GM18502 (cell line): ENCODE measurements around the gene CCSER2.
A peak's percentile ranks its signal among the peaks of the same experiment; 100 is the strongest.
"Not testable (repeated sequence)": the region's sequence is repeated elsewhere in the genome, so short reads cannot be mapped to it uniquely, and the experiment has no call there.

ENCODE experiments used
- ATAC-seq: cut with Tn5 transposase; IDR thresholded peaks from one replicate; pipeline ENCODE4 v1.9.1; 2021; ENCODE audit warnings: mild to moderate bottlenecking; ENCODE audit not compliant: unreplicated experiment, poor library complexity

CCSER2 gene

DNA sequence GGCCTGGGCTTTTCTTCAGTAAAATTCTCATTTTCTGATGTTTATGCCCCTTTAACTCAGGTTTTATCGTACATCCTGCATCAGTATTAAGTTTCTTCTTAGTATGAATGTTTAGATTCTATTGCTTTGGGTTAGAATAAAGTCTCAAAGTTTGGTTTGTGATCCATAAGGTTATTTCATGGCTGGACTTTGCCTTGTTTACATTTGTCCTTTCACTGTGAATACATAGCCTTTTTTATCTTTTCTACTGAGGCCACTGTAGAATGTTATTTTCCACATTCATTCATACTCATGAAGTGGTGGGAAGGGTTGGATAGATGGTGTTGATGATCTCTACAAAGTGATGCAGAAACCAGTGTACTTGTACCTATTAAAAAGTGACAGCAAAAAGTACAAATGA is 59.8 kb downstream of the CCSER2 start:
- ATAC-seq = no peak

DNA sequence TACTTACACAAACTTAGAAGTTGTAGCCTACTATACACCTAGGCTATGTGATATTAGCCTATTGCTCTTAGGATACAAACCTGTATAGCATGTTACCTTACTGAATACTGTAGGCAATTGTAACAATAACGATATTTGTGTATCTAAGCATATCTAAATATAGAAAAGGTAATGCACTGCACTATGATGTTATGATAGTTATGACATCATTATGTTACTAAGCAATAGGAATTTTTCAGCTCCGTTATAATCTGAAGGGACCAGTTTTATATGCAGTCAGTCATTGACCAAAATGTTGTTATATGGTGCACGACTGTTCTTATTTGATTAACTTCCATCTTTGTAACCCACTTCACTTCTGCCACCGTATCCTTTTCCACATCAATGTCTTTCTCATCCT is 62.0 kb downstream of the CCSER2 start:
- no peak for ATAC-seq

- ATAC-seq = no peak
These were observed 62.9 kb downstream of the CCSER2 start for GRCh38 chr10:84391326-84391725.

DNA sequence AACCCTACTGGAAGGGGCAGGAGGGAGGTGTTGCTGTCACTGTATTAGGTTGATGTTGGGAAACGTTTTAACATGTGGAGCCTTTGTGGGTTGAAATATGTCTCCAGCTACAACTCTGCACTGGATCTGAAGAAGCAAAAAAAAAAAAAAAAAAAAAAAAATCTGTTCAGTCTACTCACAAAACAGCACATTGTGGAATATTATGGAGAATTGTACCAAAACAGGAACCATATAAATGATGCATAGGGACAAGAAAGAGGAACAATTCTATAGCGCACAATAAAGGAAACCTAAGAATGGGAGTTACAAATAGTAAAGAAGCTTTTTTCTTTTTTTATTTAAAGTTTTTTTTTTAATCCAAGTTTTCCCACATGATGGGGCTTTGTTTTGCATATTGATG is 63.8 kb downstream of the CCSER2 start:
- no peak for ATAC-seq

DNA sequence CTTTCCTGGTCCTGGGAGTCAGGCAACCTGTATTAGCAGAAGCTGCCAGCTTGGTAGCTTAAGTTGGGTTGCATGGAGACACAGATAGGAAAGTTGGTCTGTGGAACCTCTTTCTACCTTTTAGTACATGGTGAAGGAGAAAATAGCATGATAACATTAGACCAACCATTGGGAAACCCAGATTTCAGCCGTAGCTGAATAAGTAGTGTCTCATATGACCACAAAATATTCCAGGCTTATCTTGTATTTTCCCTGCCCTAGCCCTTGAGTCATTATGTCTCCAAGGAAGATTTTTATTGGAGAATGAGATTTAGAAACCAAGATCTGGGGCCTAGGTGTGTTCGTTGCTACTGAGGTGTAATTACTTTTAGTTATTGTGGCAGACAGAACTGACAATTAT is 67.2 kb downstream of the CCSER2 start:
- no peak for ATAC-seq

DNA sequence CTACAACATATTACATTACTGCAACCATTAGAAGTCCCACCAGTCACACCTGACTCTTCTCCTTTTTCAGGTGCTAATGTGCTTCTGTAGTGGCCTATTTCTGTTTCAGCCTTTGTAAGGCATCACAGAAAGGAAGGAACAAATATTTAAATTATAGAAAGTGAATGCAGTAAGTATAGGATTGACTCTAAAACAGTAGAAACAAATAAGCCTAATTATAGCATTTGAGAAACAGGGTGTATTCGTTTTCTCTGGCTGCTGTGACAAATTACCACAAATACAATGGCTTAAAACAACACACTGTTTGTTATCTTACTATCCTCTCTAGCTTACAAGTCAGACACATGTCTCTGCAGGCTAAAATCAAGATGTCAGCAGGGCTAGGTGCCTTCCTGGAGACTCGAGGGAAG is 69.4 kb downstream of the CCSER2 start:
- ATAC-seq = peak; percentile 71

GRCh38 chr10:84398696-84399095 is 70.3 kb downstream of the CCSER2 start:
- ATAC-seq = no peak

DNA sequence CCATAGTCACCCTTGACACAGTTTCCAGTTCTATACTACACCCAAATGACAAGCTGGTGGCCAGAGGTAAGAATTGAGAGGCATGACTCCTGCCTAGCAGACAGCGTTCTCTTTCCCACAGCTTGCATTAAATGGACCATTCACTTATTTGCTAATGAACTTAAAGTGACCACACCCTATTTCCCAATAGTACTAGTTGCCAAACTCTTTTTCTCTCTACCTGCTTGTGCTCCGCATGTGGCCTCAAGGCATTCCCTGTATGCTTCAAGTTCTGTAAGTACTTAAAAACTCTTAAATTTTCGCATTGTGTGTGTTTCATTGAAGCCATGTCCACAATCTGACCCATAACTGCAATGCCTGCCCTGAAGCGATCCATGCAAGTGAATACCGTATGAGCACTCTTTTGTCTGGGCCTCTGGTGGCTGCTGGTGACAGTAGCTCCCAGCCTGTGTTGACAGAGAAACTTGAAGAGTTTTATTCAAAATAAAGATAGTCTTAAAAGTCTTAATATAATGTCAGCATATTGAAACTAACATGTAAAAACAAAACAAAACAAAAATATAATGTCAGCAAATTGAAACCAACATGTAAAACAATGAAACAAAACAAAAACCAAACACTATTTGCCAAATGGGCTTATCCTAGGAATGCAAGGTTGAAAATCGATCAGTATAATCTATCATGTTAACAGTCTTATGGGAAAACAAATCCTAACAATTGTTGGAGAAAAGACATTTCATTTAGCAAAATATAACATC is 73.6 kb downstream of the CCSER2 start:
- ATAC-seq = no peak

GRCh38 chr10:84404783-84405182 is 76.4 kb downstream of the CCSER2 start:
- ATAC-seq = no peak

GRCh38 chr10:84405662-84406061 is 77.3 kb downstream of the CCSER2 start:
- no peak for ATAC-seq

DNA sequence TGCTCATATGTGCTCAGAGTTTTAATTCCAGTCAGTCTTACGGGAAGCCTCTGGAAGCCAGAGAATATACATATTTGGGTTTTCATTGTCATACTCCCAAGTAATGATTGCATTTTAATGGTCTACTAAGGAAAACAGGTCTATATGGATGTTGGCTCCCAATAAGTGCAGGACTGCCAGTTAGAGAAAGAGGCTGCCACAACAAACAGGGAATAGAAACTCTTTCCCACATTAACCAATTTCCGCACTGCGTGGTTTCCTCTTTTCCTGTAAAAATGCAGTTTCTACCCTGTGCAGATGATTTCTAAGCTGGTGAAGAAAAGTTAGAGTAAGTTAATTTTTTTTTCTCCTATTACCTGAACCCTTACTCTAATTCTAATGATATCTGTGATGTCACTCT is 78.2 kb downstream of the CCSER2 start:
- ATAC-seq = no peak

GRCh38 chr10:84407388-84408049 is 79.1 kb downstream of the CCSER2 start:
- no peak for ATAC-seq

- ATAC-seq = no peak
These were observed 84.1 kb downstream of the CCSER2 start for GRCh38 chr10:84412482-84412881.

DNA sequence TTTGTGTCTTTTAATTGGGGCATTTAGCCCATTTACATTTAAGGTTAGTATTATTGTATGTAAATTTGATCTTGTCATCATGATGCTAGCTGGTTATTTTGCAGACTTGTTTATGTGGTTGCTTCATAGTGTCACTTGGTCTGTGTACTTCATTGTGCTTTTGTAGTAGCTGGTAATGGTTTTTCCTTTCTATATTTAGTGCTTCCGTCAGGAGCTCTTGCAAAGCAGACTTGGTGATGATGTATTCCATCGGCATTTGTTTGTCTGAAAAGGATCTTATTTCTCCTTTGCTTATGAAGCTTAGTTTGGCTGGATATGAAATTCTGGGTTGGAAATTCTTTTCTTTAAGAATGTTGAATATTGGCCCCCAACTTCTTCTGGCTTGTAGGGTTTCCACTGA is 85.7 kb downstream of the CCSER2 start:
- ATAC-seq = not testable (repeated sequence)

DNA sequence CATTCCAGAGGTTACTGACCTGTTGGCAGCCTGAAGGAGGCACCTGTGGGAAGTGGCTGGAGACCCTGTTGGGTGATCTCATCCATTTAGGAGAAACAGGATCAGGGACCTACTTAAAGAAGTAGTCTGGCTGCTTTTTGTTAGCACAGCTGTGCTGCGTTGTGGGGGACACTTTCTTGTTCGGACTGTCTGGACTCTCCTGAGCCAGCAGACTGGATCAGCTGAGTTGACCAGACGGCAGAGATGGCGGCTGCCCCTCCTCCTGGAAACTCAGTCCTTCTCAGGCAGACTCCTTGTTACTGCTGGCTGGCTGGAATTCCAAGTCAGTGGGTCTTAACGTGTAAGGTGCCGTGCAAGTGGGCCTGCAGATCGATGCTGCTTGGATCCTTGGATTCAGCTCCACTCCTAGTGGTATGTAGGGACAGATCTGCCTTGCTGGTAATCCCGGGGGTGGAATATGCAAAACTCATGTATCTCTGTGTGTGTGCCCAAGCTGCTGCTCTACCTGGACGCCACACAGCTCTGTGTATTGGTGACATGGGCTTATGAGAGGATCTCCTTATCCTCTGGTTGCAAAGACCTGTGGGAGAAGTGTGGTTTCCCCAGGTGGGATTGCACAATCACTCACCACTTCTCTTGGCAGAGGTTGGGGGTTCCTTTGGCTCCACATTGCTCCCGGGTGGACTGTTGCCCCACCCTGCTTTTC is 87.3 kb downstream of the CCSER2 start:
- no peak for ATAC-seq

- ATAC-seq = no peak
These were observed 87.8 kb downstream of the CCSER2 start for GRCh38 chr10:84416245-84416555.

- no peak for ATAC-seq
These were observed 95.3 kb downstream of the CCSER2 start for GRCh38 chr10:84423719-84424118.

GRCh38 chr10:84424731-84425167 is 96.4 kb downstream of the CCSER2 start:
- ATAC-seq = peak; percentile 87

- ATAC-seq = no peak
These were observed 99.7 kb downstream of the CCSER2 start for GRCh38 chr10:84427903-84428650.

DNA sequence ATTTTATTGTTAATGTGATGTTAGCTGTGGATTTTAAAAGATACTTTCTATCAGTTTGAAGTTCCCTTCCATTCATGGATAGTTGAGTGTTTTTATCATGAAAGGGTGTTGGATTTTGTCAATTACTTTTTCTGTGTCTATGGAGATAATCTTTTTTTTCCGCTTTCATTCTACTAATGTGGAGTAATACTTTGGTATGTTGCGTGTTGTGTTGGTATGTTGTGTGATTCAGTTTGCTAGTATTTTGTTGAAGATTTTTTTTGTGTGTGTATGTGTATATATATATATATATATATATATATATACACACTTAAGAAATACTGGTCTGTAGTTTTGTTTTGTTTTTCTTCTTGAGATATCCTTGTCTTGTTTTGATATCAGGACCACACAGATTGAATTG is 100.3 kb downstream of the CCSER2 start:
- no peak for ATAC-seq
